Loucy (cell line): ENCODE measurements around the gene ARMH4.

Source experiments
- H2AFZ ChIP-seq: fragments of 200-600 bp; sonication (generic); 2 replicates; pipeline ENCODE4 v1.6.0; 2016; ENCODE audit warnings: antibody characterized with exemption, mild to moderate bottlenecking, low read length, moderate library complexity
- H3F3A ChIP-seq: fragments of 200-600 bp; 2 replicates; pipeline ENCODE4 v1.6.0; 2016; ENCODE audit warnings: antibody characterized with exemption, low read depth, mild to moderate bottlenecking
- H3K27me3 ChIP-seq: fragments of 200-600 bp; sonication (generic); 2 replicates; pipeline ENCODE4 v1.6.1; 2014; ENCODE audit warnings: low read length, mild to moderate bottlenecking; ENCODE audit not compliant: insufficient read depth, poor library complexity, severe bottlenecking
- H3K36me3 ChIP-seq: fragments of 200-600 bp; sonication (generic); 2 replicates; pipeline ENCODE4 v1.6.1; 2016; ENCODE audit warnings: low read length; ENCODE audit not compliant: insufficient read depth
- H3K4me1 ChIP-seq: fragments of 200-600 bp; sonication (generic); 2 replicates; pipeline ENCODE4 v1.5.1; 2014; ENCODE audit warnings: low read length, mild to moderate bottlenecking; ENCODE audit not compliant: insufficient read depth, poor library complexity, severe bottlenecking
- H3K4me2 ChIP-seq: fragments of 200-600 bp; sonication (generic); 2 replicates; pipeline ENCODE4 v1.6.0; 2014; ENCODE audit warnings: antibody characterized with exemption, low read length, low read depth, mild to moderate bottlenecking; ENCODE audit not compliant: poor library complexity, severe bottlenecking
- H3K4me3 ChIP-seq: fragments of 200-600 bp; sonication (generic); 2 replicates; pipeline ENCODE4 v1.5.1; 2014; ENCODE audit warnings: low read length, mild to moderate bottlenecking, mixed read lengths; ENCODE audit not compliant: poor library complexity, severe bottlenecking
- H3K79me2 ChIP-seq: fragments of 200-600 bp; sonication (generic); 2 replicates; pipeline ENCODE4 v1.6.1; 2014; ENCODE audit warnings: low read length; ENCODE audit not compliant: insufficient read depth
- H3K9ac ChIP-seq: fragments of 200-600 bp; sonication (generic); 2 replicates; pipeline ENCODE4 v1.6.0; 2014; ENCODE audit warnings: mild to moderate bottlenecking, low read depth, low read length, moderate library complexity; ENCODE audit not compliant: poor library complexity, severe bottlenecking
- H3K9me2 ChIP-seq: fragments of 200-600 bp; sonication (generic); replicated peaks from 2 replicates; pipeline ENCODE4 v1.6.1; 2016; ENCODE audit warnings: low read depth, low read length, mixed read lengths
- H3K9me3 ChIP-seq: fragments of 200-600 bp; sonication (generic); 2 replicates; pipeline ENCODE4 v1.6.1; 2014; ENCODE audit warnings: mild to moderate bottlenecking, antibody characterized with exemption, low read length, low read depth; ENCODE audit not compliant: insufficient read depth
- H4K20me1 ChIP-seq: fragments of 200-600 bp; sonication (generic); 2 replicates; pipeline ENCODE4 v1.6.0; 2014; ENCODE audit warnings: antibody characterized with exemption, low read length, mild to moderate bottlenecking; ENCODE audit not compliant: insufficient read depth, poor library complexity, severe bottlenecking
- CTCF ChIP-seq: fragments of 200-600 bp; sonication (generic); conservative IDR thresholded peaks from 2 replicates; pipeline ENCODE4 v1.5.1; 2014; ENCODE audit warnings: mild to moderate bottlenecking, antibody characterized with exemption, low read length
- EZH2phosphoT487 ChIP-seq: fragments of 200-600 bp; IDR thresholded peaks from 2 replicates; pipeline ENCODE4 v1.6.1; 2018; ENCODE audit warnings: antibody characterized with exemption, mild to moderate bottlenecking, moderate library complexity, borderline replicate concordance

ARMH4 gene

GRCh38 chr14:58146399-58146798 lies 5.6 kb downstream of the ARMH4 start:
- H3K9ac ChIP-seq, result no peak overlapping the region
- peaks cover 16% of the 10 kb centered on the region for H3K27me3 ChIP-seq
- H2AFZ ChIP-seq, result no peak overlapping the region
- no peaks in the 10 kb centered on the region for H4K20me1 ChIP-seq
- H3K9me2 ChIP-seq, result no peaks in the 10 kb centered on the region
- no peaks in the 10 kb centered on the region for H3K9me3 ChIP-seq
- TF ChIP-seq CTCF (no peak), EZH2phosphoT487 (no peak)
- H3K4me2 ChIP-seq, result no peak overlapping the region
- H3K4me3 ChIP-seq, result no peak overlapping the region
- H3K4me1 ChIP-seq, result no peaks in the 10 kb centered on the region
- H3F3A ChIP-seq, result no peaks in the 10 kb centered on the region
- no peaks in the 10 kb centered on the region for H3K79me2 ChIP-seq
- no peaks in the 10 kb centered on the region for H3K36me3 ChIP-seq

- Histone ChIP-seq H3K36me3 (no peaks in the 10 kb centered on the region), H3K4me1 (no peaks in the 10 kb centered on the region), H3F3A (no peaks in the 10 kb centered on the region), H3K79me2 (no peaks in the 10 kb centered on the region), H3K9me3 (no peaks in the 10 kb centered on the region), H3K27me3 (peaks cover 11% of the 10 kb centered on the region), H3K9ac (no peak overlapping the region), H3K4me2 (no peak overlapping the region), H3K9me2 (no peaks in the 10 kb centered on the region), H2AFZ (no peak overlapping the region), H3K4me3 (no peak overlapping the region), H4K20me1 (no peaks in the 10 kb centered on the region)
- TF ChIP-seq CTCF, result no peak
- TF ChIP-seq EZH2phosphoT487, result no peak
Measured at GRCh38 chr14:58145936-58146335, 6.1 kb downstream of the ARMH4 start.

- Histone ChIP-seq H3K9me3 (no peaks in the 10 kb centered on the region), H3K9me2 (no peaks in the 10 kb centered on the region)
Measured at GRCh38 chr14:58143106-58143505, 8.9 kb downstream of the ARMH4 start.

More at GRCh38 chr14:58143106-58143505, 8.9 kb downstream of the ARMH4 start:
- H4K20me1 ChIP-seq, result no peaks in the 10 kb centered on the region
- H3K27me3 ChIP-seq, result no peaks in the 10 kb centered on the region
- no peak overlapping the region for H3K4me2 ChIP-seq
- TF ChIP-seq EZH2phosphoT487 (no peak), CTCF (no peak)
- no peaks in the 10 kb centered on the region for H3K4me1 ChIP-seq
- H3F3A ChIP-seq, result no peaks in the 10 kb centered on the region
- no peaks in the 10 kb centered on the region for H3K79me2 ChIP-seq
- H3K4me3 ChIP-seq, result no peak overlapping the region
- no peak overlapping the region for H3K9ac ChIP-seq
- H2AFZ ChIP-seq, result no peak overlapping the region
- no peaks in the 10 kb centered on the region for H3K36me3 ChIP-seq
